Raji (cell line): ENCODE results near the gene SNRNP40.

Experiments used
- POLR2A ChIP-seq: IDR thresholded peaks from 2 replicates; pipeline ENCODE4 v1.6.1; 2011; ENCODE audit warnings: low read depth, low read length, control low read depth; ENCODE audit not compliant: insufficient read depth

SNRNP40 gene

GRCh38 chr1:31215065-31215570, 81.5 kb downstream of the SNRNP40 start:
- no peak for TF ChIP-seq POLR2A

DNA sequence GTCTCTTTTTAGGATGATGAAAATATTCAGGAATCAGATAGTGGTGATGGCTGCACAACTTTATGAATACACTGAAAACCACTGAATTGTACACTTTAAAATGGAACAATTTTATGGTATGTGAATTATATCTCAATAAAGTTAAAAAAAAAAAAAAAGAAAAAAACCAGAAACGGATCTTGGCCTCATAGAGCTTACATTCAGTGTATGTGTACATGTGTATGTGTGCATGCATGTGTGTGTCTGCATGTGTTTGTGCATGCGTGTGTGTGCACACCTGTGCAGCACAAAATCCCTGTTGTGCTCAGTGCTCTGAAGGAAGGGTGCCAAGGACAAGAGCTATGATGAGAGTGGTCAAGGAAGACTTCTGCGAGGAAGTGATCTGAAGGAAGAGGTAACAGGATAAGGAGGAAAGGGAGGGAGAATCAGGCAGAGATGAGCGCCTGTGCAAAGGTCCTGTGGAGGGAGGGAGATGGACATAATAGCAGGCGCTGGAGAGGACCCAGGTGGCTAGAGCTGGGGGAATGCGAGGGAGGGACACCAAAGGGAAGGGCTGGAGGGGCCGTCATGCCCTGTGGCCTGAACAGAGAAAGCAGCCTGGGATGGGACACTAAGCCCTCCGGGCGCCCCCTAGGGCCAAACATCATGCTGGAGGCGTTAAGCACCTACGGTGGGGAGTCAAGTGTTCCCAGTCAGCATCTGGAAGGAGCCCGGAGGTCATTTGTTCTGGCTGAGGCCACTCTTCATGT, 82.1 kb downstream of the SNRNP40 start:
- no peak for TF ChIP-seq POLR2A
